Endodermal cell (in vitro differentiated cells): Measurements from ENCODE around the gene MCTP1. TPM values are rescaled to one million over a fixed set of nuclear protein-coding genes. Genes with fewer than 3 reads are reported as not detected.

ENCODE experiments used
- DNase-seq: peaks from one replicate; pipeline ENCODE4 v3.0.0-alpha.2; 2017
- H3K27ac ChIP-seq: 2 replicates; pipeline ENCODE4 v1.5.1; 2013; ENCODE audit warnings: mild to moderate bottlenecking, low read depth, low read length, moderate library complexity
- H3K27me3 ChIP-seq: 2 replicates; pipeline ENCODE4 v1.6.1; 2013; ENCODE audit warnings: mild to moderate bottlenecking, low read length, moderate library complexity; ENCODE audit not compliant: insufficient read depth, control insufficient read depth, poor library complexity, severe bottlenecking
- H3K36me3 ChIP-seq: 2 replicates; pipeline ENCODE4 v1.7.0; 2013; ENCODE audit warnings: mild to moderate bottlenecking, low read length, moderate library complexity; ENCODE audit not compliant: control insufficient read depth, insufficient read depth
- H3K4me1 ChIP-seq: one replicate; pipeline ENCODE4 v1.7.0; 2013; ENCODE audit warnings: low read length; ENCODE audit not compliant: control insufficient read depth, insufficient read depth
- H3K4me3 ChIP-seq: 2 replicates; pipeline ENCODE4 v1.5.1; 2013; ENCODE audit warnings: mild to moderate bottlenecking, low read length, moderate library complexity
- H3K9ac ChIP-seq: 2 replicates; pipeline ENCODE4 v1.6.1; 2013; ENCODE audit warnings: mild to moderate bottlenecking, low read length, moderate library complexity; ENCODE audit not compliant: poor library complexity, severe bottlenecking; ENCODE audit errors: extremely low read depth
- H3K9me3 ChIP-seq: 2 replicates; pipeline ENCODE4 v1.6.1; 2013; ENCODE audit warnings: mild to moderate bottlenecking, low read length, moderate library complexity; ENCODE audit not compliant: control insufficient read depth
- H3K27ac Mint-ChIP-seq: 2 replicates; pipeline ENCODE4 v1.8.0; 2020; ENCODE audit warnings: mixed read lengths
- H3K27me3 Mint-ChIP-seq: 2 replicates; pipeline ENCODE4 v1.8.0; 2021; ENCODE audit warnings: mild to moderate bottlenecking, mixed read lengths; ENCODE audit not compliant: insufficient read depth
- H3K36me3 Mint-ChIP-seq: 2 replicates; pipeline ENCODE4 v1.8.0; 2020; ENCODE audit warnings: low read depth, mixed read lengths
- H3K4me1 Mint-ChIP-seq: 2 replicates; pipeline ENCODE4 v1.8.0; 2020; ENCODE audit warnings: mixed read lengths
- H3K4me3 Mint-ChIP-seq: 2 replicates; pipeline ENCODE4 v1.8.0; 2020; ENCODE audit warnings: mild to moderate bottlenecking, moderate library complexity, mixed read lengths
- H3K9me3 Mint-ChIP-seq: 2 replicates; pipeline ENCODE4 v1.8.0; 2020; ENCODE audit warnings: mild to moderate bottlenecking, mixed read lengths
- CTCF ChIP-seq: fragments of 200-600 bp; sonication (generic); conservative IDR thresholded peaks from 2 replicates; pipeline ENCODE4 v1.5.0; 2021; ENCODE audit warnings: antibody characterized with exemption, mild to moderate bottlenecking
- WGBS, 2 experiments: methylation state at CpG; one replicate each; pipeline versions ENCODE4 v1.1.5 to v1.1.7; 2013; ENCODE audit warnings: missing lambda C conversion rate in 2 of 2, mixed read lengths in 1 of 2; ENCODE audit not compliant: insufficient coverage in 1 of 2, insufficient read length in 1 of 2; 5-methylcytosine and 5-hydroxymethylcytosine counted together
- total RNA-seq, 2 donors: library from RNA; stranded (reverse); fragmentation: NEBNext Ultra II Directional in 1 of 2; extraction: Animal tissue kit (Norgen Biotek cat#: 25700) in 1 of 2; gene quantifications; 2 replicates in 1 of 2; 3 replicates in 1 of 2; pipeline ENCODE4 v1.2.1, GENCODE V29; 2021

MCTP1 gene
- total RNA-seq, 2 donors from 2014 or later = 0.71 to 3.7 TPM

GRCh38 chr5:94885931-94886330 is 399.0 kb downstream of the MCTP1 start:
- Histone ChIP-seq H3K27me3 (no peaks in the 10 kb centered on the region), H3K4me3 (no peak overlapping the region), H3K4me1 (no peaks in the 10 kb centered on the region), H3K9me3 (no peaks in the 10 kb centered on the region), H3K9ac (no peak overlapping the region), H3K36me3 (no peaks in the 10 kb centered on the region), H3K27ac (no peak overlapping the region)
- Mint-ChIP-seq H3K27ac (no peak overlapping the region), H3K9me3 (no peaks in the 10 kb centered on the region), H3K4me3 (no peak overlapping the region), H3K27me3 (no peaks in the 10 kb centered on the region), H3K36me3 (no peaks in the 10 kb centered on the region), H3K4me1 (peaks cover 21% of the 10 kb centered on the region)
- no peak for TF ChIP-seq CTCF
- 98% methylated on average over 2 of the region's 2 CpGs; no CpG with 5 or more reads in 1 of the 2 experiments for WGBS, 2 experiments
- no peak for DNase-seq

DNA sequence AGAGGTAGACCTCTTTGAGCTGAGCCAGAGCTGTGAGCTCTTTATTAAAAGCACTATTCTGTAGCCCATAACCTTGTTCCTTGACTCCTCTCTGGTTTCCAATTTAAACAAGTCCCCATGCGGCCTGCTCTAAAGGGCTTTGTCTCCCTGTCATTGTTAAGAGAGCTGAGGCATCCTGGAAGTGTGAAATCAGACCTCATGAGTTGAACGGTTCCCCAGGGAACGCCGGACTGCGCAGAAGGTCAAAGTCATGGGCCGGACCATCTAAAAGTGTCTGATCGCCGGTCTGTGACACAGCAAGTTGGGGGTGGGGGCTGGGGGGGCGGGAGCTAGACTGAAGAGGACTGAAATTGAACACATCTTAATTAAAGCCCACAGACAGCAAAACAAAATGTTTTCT is 400.6 kb downstream of the MCTP1 start:
- H3K9ac ChIP-seq = no peak overlapping the region
- WGBS, 2 experiments = 80% methylated on average over 9 of the region's 9 CpGs; no CpG with 5 or more reads in 1 of the 2 experiments
- Mint-ChIP-seq H3K4me3 (no peak overlapping the region), H3K9me3 (no peaks in the 10 kb centered on the region), H3K4me1 (peaks cover 19% of the 10 kb centered on the region), H3K36me3 (no peaks in the 10 kb centered on the region), H3K27me3 (no peaks in the 10 kb centered on the region), H3K27ac (peak overlapping the region; percentile 70)
- H3K4me3 ChIP-seq = no peak overlapping the region
- no peak for TF ChIP-seq CTCF
- H3K9me3 ChIP-seq = no peaks in the 10 kb centered on the region
- peak overlapping the region; percentile 79 for H3K27ac ChIP-seq
- H3K36me3 ChIP-seq = no peaks in the 10 kb centered on the region
- no peaks in the 10 kb centered on the region for H3K4me1 ChIP-seq
- no peaks in the 10 kb centered on the region for H3K27me3 ChIP-seq
- no peak for DNase-seq

DNA sequence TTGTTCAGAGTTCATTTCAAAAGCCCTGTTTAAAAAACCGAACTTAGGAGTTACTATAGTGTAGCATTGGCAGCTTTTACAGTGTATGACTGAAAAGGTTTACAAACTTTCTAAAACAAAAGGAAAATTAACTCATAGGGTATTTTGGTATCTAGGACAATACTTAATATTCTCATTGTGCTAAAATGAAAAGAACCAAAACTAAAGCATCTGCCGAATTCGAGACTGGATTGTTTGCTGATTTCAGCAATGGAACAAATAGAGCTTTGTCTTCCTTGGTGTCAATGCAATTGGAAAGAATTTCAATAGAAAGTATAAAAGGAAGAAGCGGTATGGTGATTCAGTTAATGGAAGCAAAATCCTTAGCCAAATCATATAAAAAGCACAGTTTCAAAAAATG is 412.4 kb downstream of the MCTP1 start:
- Histone ChIP-seq H3K4me3 (no peak overlapping the region), H3K4me1 (no peaks in the 10 kb centered on the region), H3K9me3 (no peaks in the 10 kb centered on the region), H3K27ac (no peak overlapping the region), H3K36me3 (no peaks in the 10 kb centered on the region), H3K9ac (no peak overlapping the region), H3K27me3 (no peaks in the 10 kb centered on the region)
- Mint-ChIP-seq H3K36me3 (no peaks in the 10 kb centered on the region), H3K4me1 (peaks cover 11% of the 10 kb centered on the region), H3K27ac (no peak overlapping the region), H3K9me3 (no peaks in the 10 kb centered on the region), H3K27me3 (no peaks in the 10 kb centered on the region), H3K4me3 (no peak overlapping the region)
- whole genome bisulfite sequencing, 2 experiments = 47 to 91% methylated on average over 2 to 3 of the region's 4 CpGs
- no peak for TF ChIP-seq CTCF
- no peak for DNase-seq
